GM23338 (cell line): ENCODE measurements around the gene MYO1A. TPM values are rescaled to one million over a fixed set of nuclear protein-coding genes. Genes with fewer than 3 reads are reported as not detected.

Experiments used
- ATAC-seq: fragments of 200-7000 bp; cut with Tn5 transposase; 3 replicates; pipeline ENCODE4 v1.9.1; 2020
- DNase-seq: peaks from one replicate; pipeline ENCODE4 v3.0.0-alpha.2; 2015; ENCODE audit warnings: low spot score
- H2AFZ ChIP-seq: fragments of 200-600 bp; sonication (generic); 2 replicates; pipeline ENCODE4 v1.8.0; 2016; ENCODE audit warnings: antibody characterized with exemption, mild to moderate bottlenecking, moderate library complexity
- H3F3A ChIP-seq: fragments of 200-600 bp; sonication (generic); replicated peaks from 2 replicates; pipeline ENCODE4 v1.8.0; 2017; ENCODE audit warnings: antibody characterized with exemption, mixed run types, low read depth
- H3K27ac ChIP-seq: fragments of 200-600 bp; sonication (generic); 2 replicates; pipeline ENCODE4 v1.6.1; 2016; ENCODE audit warnings: low read depth
- H3K27me3 ChIP-seq: fragments of 200-600 bp; sonication (generic); 2 replicates; pipeline ENCODE4 v1.8.0; 2016; ENCODE audit warnings: mild to moderate bottlenecking, mixed run types, moderate library complexity; ENCODE audit not compliant: insufficient read depth
- H3K36me3 ChIP-seq: fragments of 200-600 bp; sonication (generic); 2 replicates; pipeline ENCODE4 v1.8.0; 2016; ENCODE audit warnings: mild to moderate bottlenecking; ENCODE audit not compliant: insufficient read depth
- H3K4me1 ChIP-seq: fragments of 200-600 bp; sonication (generic); 2 replicates; pipeline ENCODE4 v1.8.0; 2016; ENCODE audit warnings: mild to moderate bottlenecking, moderate library complexity; ENCODE audit not compliant: insufficient read depth
- H3K4me2 ChIP-seq: fragments of 200-600 bp; sonication (generic); 2 replicates; pipeline ENCODE4 v1.7.1; 2017; ENCODE audit warnings: mixed run types
- H3K4me3 ChIP-seq: fragments of 200-600 bp; sonication (generic); 2 replicates; pipeline ENCODE4 v1.6.1; 2016; ENCODE audit warnings: mixed run types
- H3K79me2 ChIP-seq: fragments of 200-600 bp; sonication (generic); replicated peaks from 2 replicates; pipeline ENCODE4 v1.8.0; 2017; ENCODE audit warnings: mild to moderate bottlenecking; ENCODE audit not compliant: insufficient read depth
- H3K9me2 ChIP-seq: fragments of 200-600 bp; sonication (generic); 2 replicates; pipeline ENCODE4 v1.8.0; 2017; ENCODE audit not compliant: insufficient read depth
- H4K20me1 ChIP-seq: fragments of 200-600 bp; sonication (generic); replicated peaks from 2 replicates; pipeline ENCODE4 v1.8.0; 2017; ENCODE audit warnings: mild to moderate bottlenecking; ENCODE audit not compliant: insufficient read depth
- H3K27ac Mint-ChIP-seq: 2 replicates; pipeline ENCODE4 v1.8.0; 2020; ENCODE audit warnings: inconsistent platforms, mild to moderate bottlenecking, moderate library complexity, mixed read lengths
- H3K27me3 Mint-ChIP-seq: 3 replicates; pipeline ENCODE4 v1.8.0; 2022; ENCODE audit warnings: low read depth, mild to moderate bottlenecking, moderate library complexity, mixed read lengths, inconsistent platforms; ENCODE audit not compliant: insufficient read depth, poor library complexity
- H3K36me3 Mint-ChIP-seq: 3 replicates; pipeline ENCODE4 v1.8.0; 2021; ENCODE audit warnings: low read depth, mild to moderate bottlenecking, inconsistent platforms, moderate library complexity, mixed read lengths
- H3K4me1 Mint-ChIP-seq: 3 replicates; pipeline ENCODE4 v1.8.0; 2020; ENCODE audit warnings: mild to moderate bottlenecking, inconsistent platforms, mixed read lengths
- H3K4me3 Mint-ChIP-seq: 3 replicates; pipeline ENCODE4 v1.8.0; 2021; ENCODE audit warnings: moderate library complexity, mild to moderate bottlenecking, inconsistent platforms, mixed read lengths
- H3K9me3 Mint-ChIP-seq: 3 replicates; pipeline ENCODE4 v1.8.0; 2020; ENCODE audit warnings: moderate library complexity, mild to moderate bottlenecking, inconsistent platforms, mixed read lengths
- CREB1 ChIP-seq: fragments of 250-450 bp; sonication (Bioruptor Pico); IDR thresholded peaks from 2 replicates; pipeline ENCODE4 v1.5.0; 2020; ENCODE audit warnings: low read depth, mild to moderate bottlenecking, moderate library complexity
- EZH2 ChIP-seq: fragments of 200-600 bp; sonication (generic); IDR thresholded peaks from one replicate; pipeline ENCODE4 v1.8.0; 2017; ENCODE audit warnings: antibody characterized with exemption, mild to moderate bottlenecking, low read depth; ENCODE audit not compliant: unreplicated experiment
- EZH2phosphoT487 ChIP-seq: fragments of 200-600 bp; sonication (generic); IDR thresholded peaks from one replicate; pipeline ENCODE4 v1.8.1; 2018; ENCODE audit warnings: antibody characterized with exemption; ENCODE audit not compliant: unreplicated experiment
- REST ChIP-seq: IDR thresholded peaks from one replicate; pipeline ENCODE4 v1.6.1; 2018; ENCODE audit warnings: antibody characterized with exemption; ENCODE audit not compliant: unreplicated experiment
- STAT1 ChIP-seq: IDR thresholded peaks from one replicate; pipeline ENCODE4 v1.6.1; 2016; ENCODE audit warnings: antibody characterized with exemption; ENCODE audit not compliant: unreplicated experiment
- ZNF114 ChIP-seq: fragments of 250-450 bp; sonication (Bioruptor Pico); IDR thresholded peaks from 2 replicates; pipeline ENCODE4 v1.5.0; 2020; ENCODE audit warnings: mild to moderate bottlenecking, moderate library complexity
- ZNF331 ChIP-seq: fragments of 250-450 bp; sonication (Bioruptor Pico); IDR thresholded peaks from 2 replicates; pipeline ENCODE4 v1.5.0; 2020; ENCODE audit warnings: low read depth, mild to moderate bottlenecking, moderate library complexity
- ZNF462 ChIP-seq: fragments of 250-450 bp; sonication (Bioruptor Pico); IDR thresholded peaks from 2 replicates; pipeline ENCODE4 v1.5.0; 2020; ENCODE audit warnings: mild to moderate bottlenecking, moderate library complexity
- polyA plus RNA-seq: library from polyadenylated mRNA; unstranded; fragments of >200 nt; fragmentation: Nextera tagmentation; extraction: Ambion mirVana; gene quantifications from 2 replicates; pipeline ENCODE4 v1.2.1, GENCODE V29; 2016
- total RNA-seq: library from RNA; depleted of rRNA; stranded (reverse); fragments of >200 nt; shearing (Covaris generic); gene quantifications from 2 replicates; pipeline ENCODE4 v1.2.3, GENCODE V29; 2014

Gene MYO1A
- total and polyA plus RNA-seq, 2 experiments from 2014 or later = not detected

- TF ChIP-seq EZH2phosphoT487 (no peak), STAT1 (no peak), REST (no peak), EZH2 (no peak), CREB1 (CRISPR knock-in tag) (no peak), ZNF462 (CRISPR knock-in tag) (no peak), ZNF114 (CRISPR knock-in tag) (no peak), ZNF331 (no peak)
- DNase-seq = no peak
- H3K27ac Mint-ChIP-seq = no peak overlapping the region
- H3K79me2 ChIP-seq = peaks cover 14% of the 10 kb centered on the region; the same call in 1 of the 2 replicates
- no peak overlapping the region for H3K4me3 Mint-ChIP-seq
- H3K9me2 ChIP-seq = no peaks in the 10 kb centered on the region
- no peaks in the 10 kb centered on the region for H3K4me1 Mint-ChIP-seq
- H3K27ac ChIP-seq = no peak overlapping the region
- no peaks in the 10 kb centered on the region for H3K4me1 ChIP-seq
- peaks cover 3% of the 10 kb centered on the region; the same call in 1 of the 2 replicates for H4K20me1 ChIP-seq
- no peak overlapping the region for H3K4me2 ChIP-seq
- H2AFZ ChIP-seq = no peak overlapping the region
- H3K36me3 Mint-ChIP-seq = peaks cover 71% of the 10 kb centered on the region
- no peak overlapping the region for H3K4me3 ChIP-seq
- no peaks in the 10 kb centered on the region for H3K27me3 ChIP-seq
- H3K27me3 Mint-ChIP-seq = peaks cover 2% of the 10 kb centered on the region
- H3K9me3 Mint-ChIP-seq = no peaks in the 10 kb centered on the region
- H3F3A ChIP-seq = peaks cover 11% of the 10 kb centered on the region; the same call in 1 of the 2 replicates
- H3K36me3 ChIP-seq = peaks cover 50% of the 10 kb centered on the region
- ATAC-seq = no peak
Observed at GRCh38 chr12:57063991-57064685, 14.2 kb upstream of the MYO1A start.
